ENCODE data around the gene CYTH1.
A peak's percentile ranks its signal among the peaks of the same experiment; 100 is the strongest.

- no peak for TF ChIP-seq CTCF (IDR thresholded peaks at IDR 0.05)
- TF ChIP-seq POLR2A (IDR thresholded peaks at IDR 0.05): peak in 1 of 2 donors; percentile 32
Observed at GRCh38 chr17:78677303-78678221, 104.5 kb downstream of the CYTH1 start.

All from adrenal gland (tissue), 5 donors.